K562 (cell line): ENCODE measurements around the gene RBM17. TPM values are rescaled to one million over a fixed set of nuclear protein-coding genes. Genes with fewer than 3 reads are reported as not detected.

Experiments used
- ADNP ChIP-seq: fragments of 200-800 bp; sonication (Bioruptor generic); IDR thresholded peaks from 2 replicates; pipeline ENCODE4 v1.6.1; 2016; ENCODE audit warnings: missing genetic modification characterization, missing compliant biosample characterization
- ARID1B ChIP-seq: fragments of 450-650 bp; IDR thresholded peaks from 2 replicates; pipeline ENCODE4 v1.6.1; 2016; ENCODE audit warnings: antibody characterized with exemption, mild to moderate bottlenecking, inconsistent platforms
- CTBP1 ChIP-seq: fragments of 450-650 bp; IDR thresholded peaks from 2 replicates; pipeline ENCODE4 v1.6.1; 2016; ENCODE audit warnings: borderline replicate concordance
- DIDO1 ChIP-seq: fragments of 450-650 bp; IDR thresholded peaks from 2 replicates; pipeline ENCODE4 v1.6.1; 2016; ENCODE audit warnings: low read depth, missing biosample characterization, missing genetic modification characterization
- E2F1 ChIP-seq: sonication (generic); formaldehyde crosslinking; IDR thresholded peaks from 2 replicates; pipeline ENCODE4 v1.8.1; 2023; ENCODE audit warnings: mild to moderate bottlenecking, missing genetic modification reagents, moderate library complexity
- EWSR1 ChIP-seq: fragments of 450-650 bp; IDR thresholded peaks from 2 replicates; pipeline ENCODE4 v1.6.1; 2018; ENCODE audit warnings: borderline replicate concordance, mild to moderate bottlenecking, low read depth, moderate library complexity; ENCODE audit not compliant: partially characterized antibody
- FOXK2 ChIP-seq, 2 experiments: fragments of 450-650 bp; IDR thresholded peaks in 1 of 2; conservative IDR thresholded peaks in 1 of 2; 2 replicates each; pipeline ENCODE4 v1.6.1; 2016; ENCODE audit warnings: low read depth in 2 of 2, mild to moderate bottlenecking in 1 of 2
- GTF2A2 ChIP-seq: IDR thresholded peaks from 2 replicates; pipeline ENCODE4 v1.6.1; 2016; ENCODE audit warnings: mild to moderate bottlenecking, missing genetic modification characterization, missing compliant biosample characterization
- GTF2B ChIP-seq: IDR thresholded peaks from 2 replicates; pipeline ENCODE4 v1.6.1; 2011; ENCODE audit not compliant: insufficient read length; ENCODE audit errors: extremely low read depth
- HMG20A ChIP-seq: fragments of 450-650 bp; formaldehyde crosslinking; conservative IDR thresholded peaks from 2 replicates; pipeline ENCODE4 v1.4.0; 2020; ENCODE audit warnings: mild to moderate bottlenecking, mixed read lengths
- KLF6 ChIP-seq: fragments of 250-450 bp; sonication (Bioruptor Pico); IDR thresholded peaks from 2 replicates; pipeline ENCODE4 v1.4.0; 2020; ENCODE audit warnings: mild to moderate bottlenecking, moderate library complexity, borderline replicate concordance
- MCM3 ChIP-seq: fragments of 450-650 bp; IDR thresholded peaks from 2 replicates; pipeline ENCODE4 v1.6.1; 2016
- MEF2A ChIP-seq: IDR thresholded peaks from 2 replicates; pipeline ENCODE4 v1.6.1; 2011; ENCODE audit warnings: low read depth, mild to moderate bottlenecking, low read length, moderate library complexity; ENCODE audit not compliant: control insufficient read depth
- SMAD4 ChIP-seq: fragments of 250-450 bp; sonication (Bioruptor Pico); conservative IDR thresholded peaks from 2 replicates; pipeline ENCODE4 v1.8.0; 2021; ENCODE audit warnings: inconsistent platforms, mild to moderate bottlenecking, moderate library complexity
- SREBF1 ChIP-seq: fragments of 150-350 bp; IDR thresholded peaks from 2 replicates; pipeline ENCODE4 v1.6.1; 2014; ENCODE audit warnings: antibody characterized with exemption, low read depth, low read length, borderline replicate concordance
- SRSF3 ChIP-seq: fragments of 200-400 bp; formaldehyde crosslinking; IDR thresholded peaks from 2 replicates; pipeline ENCODE4 v1.6.1; 2016; ENCODE audit warnings: mild to moderate bottlenecking, low read length, moderate library complexity; ENCODE audit not compliant: insufficient read depth
- U2AF2 ChIP-seq: fragments of 200-400 bp; formaldehyde crosslinking; optimal IDR thresholded peaks from 2 replicates; pipeline ENCODE3; 2017; ENCODE audit warnings: low read depth, mild to moderate bottlenecking, low read length
- YY1 ChIP-seq, 3 experiments: IDR thresholded peaks; 2 replicates each; pipeline ENCODE4 v1.6.1; 2011; ENCODE audit warnings: low read length in 2 of 3, mild to moderate bottlenecking in 2 of 3, moderate library complexity in 2 of 3, borderline replicate concordance in 1 of 3, control low read depth in 1 of 3, low read depth in 1 of 3; ENCODE audit not compliant: insufficient read depth in 3 of 3, insufficient replicate concordance in 2 of 3, control insufficient read depth in 1 of 3, insufficient read length in 1 of 3; ENCODE audit errors: extremely low read depth in 1 of 3
- ZBTB49 ChIP-seq: sonication (generic); formaldehyde crosslinking; IDR thresholded peaks from 2 replicates; pipeline ENCODE4 v1.8.0; 2022; ENCODE audit warnings: missing genetic modification reagents, mild to moderate bottlenecking, borderline replicate concordance
- ZNF239 ChIP-seq: fragments of 250-450 bp; sonication (Bioruptor Pico); IDR thresholded peaks from 2 replicates; pipeline ENCODE4 v1.4.0; 2020; ENCODE audit warnings: mild to moderate bottlenecking
- polyA plus RNA-seq, 8 experiments: library from polyadenylated mRNA; depleted of rRNA in 4 of 8; stranded (reverse) in 5 of 8; unstranded in 3 of 8; fragments of >200 nt; fragmentation: Nextera tagmentation in 2 of 8; fragmentation: Illumina TruSeq in 1 of 8; extraction: Ambion mirVana in 2 of 8; extraction: Trizol in 1 of 8; gene quantifications; 2 replicates each; pipeline versions ENCODE4 v1.2.1 to v1.2.3, GENCODE V29; 2011 to 2014; ENCODE audit warnings: inconsistent platforms in 1 of 8, missing spikeins in 1 of 8
- total RNA-seq, 7 experiments: library from RNA; depleted of rRNA in 6 of 7; stranded (reverse); fragments of >200 nt in 6 of 7; fragmentation: Illumina TruSeq in 2 of 7; extraction: Trizol in 2 of 7; gene quantifications; 2 replicates each; pipeline versions ENCODE4 v1.2.1 to v1.2.3, GENCODE V29; 2011 to 2021; ENCODE audit warnings: low replicate concordance in 1 of 7

Gene RBM17
- total and polyA plus RNA-seq, 9 of the 15 experiments (the other 6 are each of a cell fraction or from before 2014, with no cell fraction given): 23.6 to 217 (median 124) TPM

- TF ChIP-seq GTF2B (no peak), YY1 (IDR thresholded peaks at IDR 0.05; ENCODE audit: borderline replicate concordance in 1 of 3, control insufficient read depth in 1 of 3, extremely low read depth in 1 of 3, insufficient read depth in 3 of 3, insufficient read length in 1 of 3, insufficient replicate concordance in 2 of 3, low read depth in 1 of 3, low read length in 2 of 3) (no peak), EWSR1 (no peak), CTBP1 (peak; percentile 64; the same call in 1 of the 2 replicates), MEF2A (no peak), SMAD4 (CRISPR knock-in tag) (0 out of 2 replicates have a peak, but pooled peaks have one; percentile 35), U2AF2 (no peak), HMG20A (CRISPR knock-in tag) (no peak), ZNF239 (CRISPR knock-in tag) (no peak), ARID1B (peak; percentile 36; the same call in 1 of the 2 replicates), SREBF1 (no peak), FOXK2 (conservative IDR thresholded peaks at IDR 0.05 in 1 of 2, IDR thresholded peaks at IDR 0.05 in 1 of 2; ENCODE audit: low read depth in 2 of 2) (peak; percentile 91 to 95), MCM3 (no peak), DIDO1 (tag) (no peak), SRSF3 (no peak), KLF6 (no peak), ADNP (no peak), GTF2A2 (no peak), E2F1 (CRISPR knock-in tag) (no peak), ZBTB49 (CRISPR knock-in tag) (no peak)
Observed at GRCh38 chr10:6086375-6087233, 2.2 kb upstream of the RBM17 start (continued).
